ENCODE data around the gene ODAD3.
"Not testable (repeated sequence)": the region's sequence is repeated elsewhere in the genome, so short reads cannot be mapped to it uniquely, and the experiment has no call there.

The ODAD3 gene

GRCh38 chr19:11435057-11435832, at the start of gene ODAD3, which contains the start of gene PRKCSH:
Gene ODAD3 (minus strand): TSS chr19:11435121. CDS start chr19:11435016, 105 bp downstream.
Gene PRKCSH (plus strand): TSS chr19:11435635. CDS start chr19:11436118, 483 bp downstream.
- DNase-seq: peak; percentile 99

- DNase-seq: no peak
Observed at GRCh38 chr19:11483366-11484111, 48.6 kb upstream of the ODAD3 start.

DNA sequence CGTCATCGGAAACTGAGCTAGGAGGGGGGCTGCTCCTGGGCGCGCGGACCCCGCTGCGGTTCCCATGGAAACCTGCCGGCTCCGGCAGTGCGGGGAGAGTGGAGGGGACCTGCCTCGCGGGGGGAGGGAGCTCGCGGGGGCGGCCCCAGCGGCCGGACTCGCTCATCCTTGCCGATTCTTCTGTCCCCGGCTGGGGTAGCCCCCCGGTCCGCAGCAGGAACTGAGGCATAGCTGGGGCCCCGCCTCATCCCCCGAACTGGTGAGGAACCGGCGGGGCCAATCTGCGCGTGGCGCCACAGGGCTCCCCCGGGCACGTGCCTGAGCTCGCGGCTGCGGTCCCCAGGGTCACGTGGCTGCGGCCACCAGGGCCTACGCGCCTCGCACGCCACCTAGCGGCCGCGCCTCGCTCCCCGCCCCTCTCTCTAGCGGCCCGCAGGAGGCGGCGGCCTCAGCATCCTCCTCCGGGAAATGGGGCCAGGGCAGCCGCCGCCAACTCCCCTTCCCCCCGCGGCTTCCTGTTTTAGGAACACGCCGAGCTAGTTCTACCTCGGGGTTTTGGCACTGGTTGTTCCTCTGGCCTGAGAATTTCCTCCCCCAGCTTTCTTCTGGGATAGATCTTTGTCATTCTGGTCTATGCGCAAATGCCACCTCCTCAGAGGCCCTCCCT, 47.6 kb upstream of the ODAD3 start:
- DNase-seq: peak; percentile 83 to 85

DNA sequence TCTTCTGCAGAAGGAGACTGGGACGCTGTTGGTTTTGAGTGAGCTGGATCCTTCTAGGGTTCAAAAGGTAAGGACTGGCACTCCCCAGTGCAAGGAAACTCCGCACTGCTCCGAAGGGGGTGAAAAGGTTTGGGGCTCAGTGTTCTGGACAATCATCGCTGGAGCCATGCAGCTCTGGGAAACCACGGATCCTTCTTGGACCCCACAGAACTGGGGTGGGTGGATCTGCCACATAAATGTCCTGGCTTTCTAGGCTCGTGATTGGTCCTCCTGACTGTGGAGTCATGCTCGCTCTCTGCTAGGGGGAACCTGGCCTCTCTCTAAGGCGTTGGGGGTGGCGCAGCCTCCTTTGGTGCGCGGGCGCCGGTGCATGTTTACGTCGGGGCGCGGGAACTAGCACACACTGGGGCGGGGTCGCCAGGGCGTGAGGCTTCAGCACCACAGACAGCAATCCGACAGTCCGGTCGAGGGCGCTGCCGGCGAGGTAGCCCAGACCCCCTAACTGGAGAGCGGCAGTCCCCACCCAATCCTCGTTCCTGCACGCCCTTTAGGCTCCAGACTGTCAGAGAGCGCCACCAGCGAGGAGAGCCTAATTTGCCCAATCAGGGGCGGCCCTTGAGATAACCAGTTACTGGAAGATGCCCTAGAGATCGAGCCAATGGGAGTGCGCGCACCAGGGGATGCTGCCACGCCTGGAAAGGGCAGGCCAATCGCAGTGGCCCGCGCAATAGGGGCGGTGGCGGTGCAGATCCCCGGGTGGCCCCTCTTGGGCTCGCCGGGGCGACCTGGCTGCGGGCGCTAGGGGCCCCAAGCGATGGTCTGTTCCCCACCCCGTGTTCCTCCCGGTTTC, 46.8 kb upstream of the ODAD3 start:
- DNase-seq: peak; percentile 92 to 95

GRCh38 chr19:11480715-11481533, 46.0 kb upstream of the ODAD3 start, which contains the start of gene ELAVL3:
Gene ELAVL3 (minus strand): TSS chr19:11481046. CDS start chr19:11480608, 438 bp downstream.
- peak; percentile 64 to 69 for DNase-seq

- DNase-seq: peak in 1 of 2 experiments; percentile 30
Observed at GRCh38 chr19:11479898-11480714, 45.2 kb upstream of the ODAD3 start.

GRCh38 chr19:11479090-11479897, 44.4 kb upstream of the ODAD3 start:
- peak; percentile 78 to 81 for DNase-seq

- no peak for DNase-seq
Observed at GRCh38 chr19:11478167-11479089, 43.5 kb upstream of the ODAD3 start.

- no peak for DNase-seq
Observed at GRCh38 chr19:11475861-11476260, 40.9 kb upstream of the ODAD3 start.

DNA sequence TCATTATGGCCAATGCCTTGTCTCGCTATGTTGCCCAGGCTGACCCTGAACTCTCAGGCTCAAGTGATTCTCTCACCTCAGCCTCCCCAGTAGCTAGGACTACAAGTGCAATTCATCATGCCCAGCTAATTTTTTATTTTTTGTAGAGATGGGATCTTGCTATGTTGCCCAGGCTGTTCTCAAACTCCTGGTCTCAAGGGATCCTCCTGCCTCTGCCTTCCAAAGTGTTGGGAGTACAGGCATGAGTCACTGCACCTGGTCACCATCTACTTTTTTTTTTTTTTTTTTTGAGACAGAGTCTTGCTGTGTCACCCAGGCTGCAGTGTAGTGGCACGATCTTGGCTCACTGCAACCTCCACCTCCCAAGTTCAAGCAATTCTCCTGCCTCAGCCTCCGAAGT, 40.4 kb upstream of the ODAD3 start:
- not testable (repeated sequence) for DNase-seq

GRCh38 chr19:11473725-11474124, 38.8 kb upstream of the ODAD3 start:
- no peak for DNase-seq

DNA sequence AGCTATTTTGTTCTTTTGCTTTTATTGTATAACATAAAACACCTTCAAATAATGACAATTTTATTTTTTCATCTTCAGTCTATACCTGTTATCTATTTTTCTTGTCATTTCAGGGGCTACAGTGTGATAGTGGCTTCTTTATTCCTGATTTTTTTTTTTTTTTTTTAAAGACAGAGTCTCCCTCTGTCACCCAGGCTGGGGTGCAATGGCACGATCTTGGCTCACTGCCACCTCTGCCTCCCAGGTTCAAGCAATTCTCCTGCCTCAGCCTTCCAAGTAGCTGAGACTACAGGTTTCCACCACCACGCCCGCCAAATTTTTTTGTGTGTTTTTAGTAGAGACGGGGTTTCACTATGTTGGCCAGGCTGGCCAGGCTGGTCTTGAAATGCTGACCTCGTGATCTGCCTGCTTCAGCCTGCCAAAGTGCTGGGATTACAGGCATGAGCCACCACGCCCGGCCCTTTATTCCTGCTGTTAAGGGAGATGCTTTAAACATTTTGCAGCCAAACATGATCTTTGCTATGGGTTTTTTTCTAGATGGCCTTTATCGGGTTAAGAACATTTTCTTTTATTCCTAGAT, 33.4 kb upstream of the ODAD3 start:
- DNase-seq: not testable (repeated sequence)

DNA sequence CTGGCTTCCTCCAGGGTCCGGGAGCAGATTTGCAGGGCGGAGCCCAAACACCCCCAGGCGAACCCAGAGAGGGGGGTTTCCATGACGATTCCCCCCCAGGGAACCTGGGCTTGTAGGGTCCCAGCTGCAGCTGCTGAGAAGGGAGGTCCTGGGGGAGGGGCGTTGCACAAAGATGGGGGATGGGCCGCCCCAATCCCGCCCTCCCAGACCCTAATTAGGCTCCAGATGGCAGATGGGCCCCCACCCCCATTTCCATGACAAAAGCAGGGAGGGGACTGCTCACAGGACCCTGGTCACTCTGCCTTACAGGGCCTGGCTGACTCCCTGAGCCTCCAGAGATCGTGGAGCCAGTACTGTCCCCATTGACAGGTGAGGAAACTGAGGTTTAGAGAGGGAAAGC, 30.7 kb upstream of the ODAD3 start:
- DNase-seq: no peak

GRCh38 chr19:11464333-11465265, 29.7 kb upstream of the ODAD3 start:
- no peak for DNase-seq

DNA sequence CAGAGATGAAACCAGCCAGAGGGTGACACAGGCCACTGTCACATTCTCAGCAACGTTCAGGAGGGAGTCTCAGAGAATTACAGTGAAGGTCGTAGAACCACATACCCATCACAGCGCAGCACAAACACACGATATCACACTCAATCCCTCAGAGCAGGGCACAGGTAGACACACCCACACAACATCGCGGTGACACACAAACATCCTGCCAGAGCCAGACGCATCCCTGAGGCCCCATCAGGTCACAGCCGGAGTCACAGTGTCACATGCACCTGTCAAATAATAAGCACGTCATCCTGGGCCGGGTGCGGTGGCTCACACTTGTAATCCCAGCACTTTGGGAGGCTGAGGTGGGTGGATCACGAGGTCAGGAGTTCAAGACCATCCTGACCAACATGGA, 28.5 kb upstream of the ODAD3 start:
- DNase-seq: no peak

DNA sequence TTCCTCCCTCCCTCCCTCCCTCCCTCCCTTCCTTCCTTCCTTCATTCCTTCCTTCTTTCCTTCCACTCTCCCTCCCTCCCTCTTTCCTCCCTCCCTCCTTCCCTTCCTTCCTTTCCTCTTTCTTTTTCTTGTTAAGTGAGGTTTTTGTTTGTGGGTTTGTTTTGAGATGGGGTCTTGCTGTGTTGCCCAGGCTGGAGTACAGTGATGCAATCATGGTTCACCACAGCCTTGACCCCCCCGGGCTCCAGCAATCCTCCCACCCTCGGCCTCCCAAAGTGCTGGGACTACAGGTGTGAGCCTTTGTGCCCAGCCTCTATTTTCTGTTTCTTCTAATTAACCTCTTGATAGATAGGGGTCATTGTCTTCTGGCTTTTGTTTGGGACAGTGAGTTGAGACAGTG, 26.5 kb upstream of the ODAD3 start:
- no peak for DNase-seq

DNA sequence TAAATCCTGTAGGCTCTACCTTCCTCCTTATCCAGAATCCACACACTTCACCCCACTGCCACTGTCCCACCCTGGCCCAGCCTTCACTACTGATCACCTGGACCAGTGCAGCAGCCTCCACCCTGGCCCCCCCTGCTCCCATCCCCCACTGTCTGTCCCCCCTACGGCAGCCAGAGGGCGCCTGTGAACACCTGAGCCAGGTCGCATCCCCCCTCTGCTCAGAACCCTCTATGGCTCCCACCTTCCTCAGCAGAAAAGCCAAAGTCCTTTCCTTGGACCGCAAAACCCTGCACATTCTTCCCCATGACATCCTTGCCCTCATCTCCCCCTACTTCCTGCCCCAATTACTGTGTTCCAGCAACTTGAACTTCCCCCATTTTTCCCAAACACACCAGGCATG, 25.3 kb upstream of the ODAD3 start:
- DNase-seq: no peak
